A549 (cell line): Measurements from ENCODE around the gene DVL1. TPM values are rescaled to one million over a fixed set of nuclear protein-coding genes. Genes with fewer than 3 reads are reported as not detected.

Experiments used
- ATAC-seq, 2 experiments: fragments of 200-7000 bp in 1 of 2; fragments of >200 bp in 1 of 2; cut with Nextera tagmentation in 1 of 2; cut with Tn5 transposase in 1 of 2; 3 replicates each; pipeline versions ENCODE4 v1.8.0 to v1.9.1; 2018 to 2020; ENCODE audit warnings: mild to moderate bottlenecking in 1 of 2, moderate library complexity in 1 of 2
- CTCF ChIA-PET: fragments of 300-600 bp; sonication (Branson Sonifier 250); formaldehyde crosslinking; extraction: SDS; loops from one replicate; lab custom pipeline; 2021; ENCODE audit warnings: antibody characterized with exemption, inconsistent platforms; lab: Yijun Ruan, JAX
- POLR2A ChIA-PET: fragments of 350-600 bp; formaldehyde crosslinking; extraction: SDS; loops from one replicate; lab custom pipeline; 2021; ENCODE audit warnings: antibody characterized with exemption, inconsistent platforms; lab: Yijun Ruan, JAX
- DNase-seq, 2 experiments: peaks; one replicate each; pipeline versions ENCODE4 v3.0.0 to v3.0.0-alpha.2; 2011 to 2016; ENCODE audit warnings: low read depth in 1 of 2, low spot score in 1 of 2
- FAIRE-seq: peaks from 2 replicates; lab custom pipeline; 2011; peaks lifted over from hg19 to GRCh38; lab: Jason Lieb, UNC
- H3K27ac ChIP-seq, 2 experiments: fragments of >200 bp; sonication (Bioruptor Twin); formaldehyde crosslinking; 3 replicates each; pipeline ENCODE4 v1.5.1; 2016 to 2017
- H3K4me1 ChIP-seq: fragments of >200 bp; sonication (Bioruptor Twin); formaldehyde crosslinking; 3 replicates; pipeline ENCODE4 v1.6.1; 2016
- H3K4me2 ChIP-seq: fragments of >200 bp; sonication (Bioruptor Twin); formaldehyde crosslinking; 3 replicates; pipeline ENCODE4 v1.6.1; 2016
- H3K4me3 ChIP-seq: fragments of >200 bp; sonication (Bioruptor Twin); formaldehyde crosslinking; 3 replicates; pipeline ENCODE4 v1.5.1; 2016
- H3K9me3 ChIP-seq: fragments of >200 bp; sonication (Bioruptor Twin); formaldehyde crosslinking; 3 replicates; pipeline ENCODE4 v1.6.1; 2016
- CBX2 ChIP-seq: fragments of 200-600 bp; sonication (generic); IDR thresholded peaks from 2 replicates; pipeline ENCODE4 v1.6.1; 2016; ENCODE audit warnings: low read depth, mild to moderate bottlenecking, borderline replicate concordance
- CBX8 ChIP-seq: fragments of 200-600 bp; sonication (generic); IDR thresholded peaks from 2 replicates; pipeline ENCODE4 v1.6.1; 2016
- HEYL ChIP-seq: fragments of 250-450 bp; sonication (Bioruptor Pico); IDR thresholded peaks from 2 replicates; pipeline ENCODE4 v1.8.0; 2021; ENCODE audit warnings: mild to moderate bottlenecking, moderate library complexity
- MAZ ChIP-seq: fragments of 150-350 bp; IDR thresholded peaks from 2 replicates; pipeline ENCODE4 v1.6.1; 2014; ENCODE audit warnings: antibody characterized with exemption, low read depth, low read length, borderline replicate concordance
- NR3C1 ChIP-seq: fragments of >200 bp; sonication (Bioruptor Twin); formaldehyde crosslinking; IDR thresholded peaks from 3 replicates; pipeline ENCODE4 v1.6.1; 2017
- PHF8 ChIP-seq: fragments of 200-600 bp; sonication (generic); IDR thresholded peaks from 2 replicates; pipeline ENCODE4 v1.6.1; 2016; ENCODE audit warnings: low read depth, mild to moderate bottlenecking, antibody characterized with exemption, moderate library complexity, borderline replicate concordance
- POLR2A ChIP-seq: IDR thresholded peaks from 2 replicates; pipeline ENCODE4 v1.6.1; 2012; ENCODE audit warnings: mild to moderate bottlenecking, low read length
- POLR2AphosphoS2 ChIP-seq: conservative IDR thresholded peaks from 2 replicates; pipeline ENCODE4 v1.6.1; 2012; ENCODE audit warnings: low read length, improper control_type of control experiment, inconsistent platforms
- RAD21 ChIP-seq, 2 experiments: fragments of >200 bp in 1 of 2; sonication (Bioruptor Twin) in 1 of 2; formaldehyde crosslinking in 1 of 2; IDR thresholded peaks in 1 of 2; conservative IDR thresholded peaks in 1 of 2; 2 replicates in 1 of 2; 3 replicates in 1 of 2; pipeline ENCODE4 v1.6.1; 2012 to 2018; ENCODE audit warnings: inconsistent platforms in 1 of 2
- SREBF2 ChIP-seq: fragments of 450-650 bp; IDR thresholded peaks from 2 replicates; pipeline ENCODE4 v1.6.1; 2014; ENCODE audit warnings: mild to moderate bottlenecking, moderate library complexity
- TP53 ChIP-seq: fragments of 250-450 bp; sonication (Bioruptor Pico); IDR thresholded peaks from 2 replicates; pipeline ENCODE4 v1.5.0; 2021; ENCODE audit warnings: mild to moderate bottlenecking, moderate library complexity
- ZC3H11A ChIP-seq: fragments of 450-650 bp; IDR thresholded peaks from 2 replicates; pipeline ENCODE4 v1.6.1; 2014; ENCODE audit warnings: antibody characterized with exemption, mild to moderate bottlenecking
- WGBS: methylation state at CpG from one replicate; pipeline ENCODE4 v1.1.6; 2017; ENCODE audit errors: missing lambda C conversion rate; 5-methylcytosine and 5-hydroxymethylcytosine counted together
- polyA minus RNA-seq: library from RNA; depleted of rRNA, polyadenylated mRNA; stranded (reverse); fragments of >200 nt; gene quantifications from 2 replicates; pipeline ENCODE4 v1.2.3, GENCODE V29; 2011; rRNA and poly(A)+ RNA removed
- polyA plus RNA-seq, 4 experiments: library from polyadenylated mRNA; depleted of rRNA in 3 of 4; stranded (reverse); fragments of >200 nt; fragmentation: RNase III in 1 of 4; extraction: RNeasy Plus Mini Kit Qiagen cat#74134 plus additional on column Dnase treatment in 1 of 4; gene quantifications; 2 replicates in 3 of 4; 3 replicates in 1 of 4; pipeline ENCODE4 v1.2.3, GENCODE V29; 2011 to 2017
- TF ChIP-seq, protein P1 (sequence below): fragments of >200 bp; sonication (Bioruptor Twin); formaldehyde crosslinking; IDR thresholded peaks from 3 replicates; pipeline ENCODE4 v1.5.1; 2016
- TF ChIP-seq, protein P2 (sequence below): fragments of 250-450 bp; sonication (Bioruptor Pico); IDR thresholded peaks from 2 replicates; pipeline ENCODE4 v1.5.0; 2020; ENCODE audit warnings: low read depth, mild to moderate bottlenecking, moderate library complexity
- TF ChIP-seq, protein P3 (sequence below): fragments of 250-450 bp; sonication (Bioruptor Pico); IDR thresholded peaks from 2 replicates; pipeline ENCODE4 v1.5.0; 2021; ENCODE audit warnings: mild to moderate bottlenecking, moderate library complexity, borderline replicate concordance

The DVL1 gene
- polyA plus RNA-seq (2011; rRNA removed) (11.3 and 12.1 TPM in 2 replicates), polyA plus RNA-seq (2017; fragmentation: RNase III; extraction: RNeasy Plus Mini Kit Qiagen cat#74134 plus additional on column Dnase treatment) (42.7 to 48.3 TPM (median 43.9 TPM) in 3 replicates), polyA minus RNA-seq (7.5 and 13.2 TPM in 2 replicates)
- polyA plus RNA-seq (2012; cell fraction: cytosol; rRNA removed): 32.0 and 46.1 TPM in 2 replicates
- 127 and 192 TPM in 2 replicates for polyA plus RNA-seq (2012; cell fraction: nucleus; rRNA removed)

DNA sequence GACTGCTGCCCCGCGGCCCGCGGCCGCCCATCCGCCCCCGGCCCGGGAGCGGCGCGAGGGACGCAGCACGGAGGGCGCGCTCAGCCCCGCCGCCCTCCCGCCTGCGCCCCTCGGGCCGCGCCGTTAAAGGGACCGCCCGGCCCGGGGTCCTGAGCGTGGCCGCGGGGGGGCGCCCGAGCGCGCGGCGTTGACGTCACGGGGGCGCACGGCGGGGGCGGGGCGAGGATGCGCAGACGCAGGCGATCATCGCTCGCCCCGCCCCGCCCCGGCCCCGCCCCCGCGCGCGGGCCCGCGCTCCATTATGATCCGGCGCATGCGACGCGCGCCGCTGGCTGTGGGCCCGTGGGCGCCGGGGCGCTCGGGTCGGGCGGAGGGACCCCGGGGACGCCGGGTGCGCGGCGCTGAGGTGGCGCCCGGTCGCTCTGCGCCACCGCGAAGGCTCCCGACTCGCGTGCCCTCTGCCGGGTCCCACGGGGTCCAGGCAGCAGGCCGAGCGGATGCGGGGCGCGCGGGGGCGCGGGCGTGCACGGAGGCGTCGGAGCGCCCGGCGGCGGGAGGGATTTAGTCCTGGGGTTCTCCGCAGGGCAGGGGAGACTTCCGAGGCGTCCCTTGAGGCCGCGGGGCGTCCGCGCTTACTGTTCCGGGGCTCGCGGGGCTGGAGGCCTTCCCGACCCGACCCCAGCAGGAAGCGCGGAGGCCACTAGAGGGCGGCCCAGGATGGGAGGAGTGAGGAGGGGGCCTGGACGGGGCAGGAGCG, at the start of gene DVL1:
Gene DVL1 (minus strand): TSS at position 163 of the 757 bp plus-strand sequence. CDS start 353 bp downstream, outside the sequence.
- peak in 1 of 2 experiments; percentile 47 for DNase-seq
- no peaks in the 10 kb centered on the region for H3K9me3 ChIP-seq
- TF ChIP-seq RAD21 (conservative IDR thresholded peaks at IDR 0.05 in 1 of 2, IDR thresholded peaks at IDR 0.05 in 1 of 2) (peak; percentile 32 to 34; a peak in 2 of 5 replicates), CBX8 (no peak), ZC3H11A (no peak), NR3C1 (no peak), POLR2A (peak; percentile 38; the same call in 1 of the 2 replicates), CBX2 (no peak), HEYL (CRISPR knock-in tag) (no peak), MAZ (no peak), SREBF2 (no peak), POLR2AphosphoS2 (no peak), TP53 (CRISPR knock-in tag) (no peak)
- TF ChIP-seq, protein P1, sequence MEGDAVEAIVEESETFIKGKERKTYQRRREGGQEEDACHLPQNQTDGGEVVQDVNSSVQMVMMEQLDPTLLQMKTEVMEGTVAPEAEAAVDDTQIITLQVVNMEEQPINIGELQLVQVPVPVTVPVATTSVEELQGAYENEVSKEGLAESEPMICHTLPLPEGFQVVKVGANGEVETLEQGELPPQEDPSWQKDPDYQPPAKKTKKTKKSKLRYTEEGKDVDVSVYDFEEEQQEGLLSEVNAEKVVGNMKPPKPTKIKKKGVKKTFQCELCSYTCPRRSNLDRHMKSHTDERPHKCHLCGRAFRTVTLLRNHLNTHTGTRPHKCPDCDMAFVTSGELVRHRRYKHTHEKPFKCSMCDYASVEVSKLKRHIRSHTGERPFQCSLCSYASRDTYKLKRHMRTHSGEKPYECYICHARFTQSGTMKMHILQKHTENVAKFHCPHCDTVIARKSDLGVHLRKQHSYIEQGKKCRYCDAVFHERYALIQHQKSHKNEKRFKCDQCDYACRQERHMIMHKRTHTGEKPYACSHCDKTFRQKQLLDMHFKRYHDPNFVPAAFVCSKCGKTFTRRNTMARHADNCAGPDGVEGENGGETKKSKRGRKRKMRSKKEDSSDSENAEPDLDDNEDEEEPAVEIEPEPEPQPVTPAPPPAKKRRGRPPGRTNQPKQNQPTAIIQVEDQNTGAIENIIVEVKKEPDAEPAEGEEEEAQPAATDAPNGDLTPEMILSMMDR: peak; percentile 37
- TF ChIP-seq, protein P2, sequence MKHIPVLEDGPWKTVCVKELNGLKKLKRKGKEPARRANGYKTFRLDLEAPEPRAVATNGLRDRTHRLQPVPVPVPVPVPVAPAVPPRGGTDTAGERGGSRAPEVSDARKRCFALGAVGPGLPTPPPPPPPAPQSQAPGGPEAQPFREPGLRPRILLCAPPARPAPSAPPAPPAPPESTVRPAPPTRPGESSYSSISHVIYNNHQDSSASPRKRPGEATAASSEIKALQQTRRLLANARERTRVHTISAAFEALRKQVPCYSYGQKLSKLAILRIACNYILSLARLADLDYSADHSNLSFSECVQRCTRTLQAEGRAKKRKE (CRISPR knock-in tag): no peak
- H3K4me3 ChIP-seq: peak within 1 kb of the TSS; percentile 87
- no peak for FAIRE-seq
- ChIA-PET CTCF (interaction anchor here (1.5 to 7.2 kb wide), 4 partner anchors 18 to 91 kb away, joined by 3 to 73 read pairs (median 8); partner anchors contain the start of genes AURKAIP1 and TAS1R3), POLR2A (no interaction called here)
- peak within 1 kb of the TSS; percentile 99 to 100 for H3K27ac ChIP-seq
- 0 out of 6 replicates have a peak, but pooled peaks of 1 of the 2 experiments have one; percentile 11 for ATAC-seq
- H3K4me1 ChIP-seq: peaks cover 50% of the 10 kb centered on the region
- no CpG with 5 or more reads among the region's 122 CpGs for WGBS
- H3K4me2 ChIP-seq: peak within 1 kb of the TSS; percentile 97

DNA sequence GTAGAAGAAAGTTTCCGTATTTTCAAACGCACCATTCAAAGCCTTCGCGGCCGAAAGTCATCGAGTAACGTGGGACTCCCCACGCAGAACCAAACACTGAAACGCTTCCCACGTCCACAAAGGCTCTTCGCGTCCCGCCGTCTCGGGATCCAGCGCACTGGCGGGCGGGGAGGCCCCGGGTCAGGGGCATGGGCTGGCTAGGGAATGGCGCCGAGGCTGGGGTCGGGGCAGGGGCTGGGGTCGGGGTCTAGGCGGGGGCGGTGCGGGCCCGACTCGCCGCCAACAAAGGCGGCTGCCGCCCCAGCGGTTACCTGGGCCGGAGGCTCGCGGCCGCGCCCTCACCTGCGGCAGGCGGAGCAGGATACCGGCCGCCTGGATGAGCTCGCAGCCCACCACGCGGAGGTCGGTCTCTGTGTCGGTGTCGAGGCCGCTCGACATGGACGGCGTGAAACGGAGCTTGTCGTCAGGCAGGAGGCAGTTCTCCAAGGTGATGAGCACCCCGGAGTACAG, 49.5 kb upstream of the DVL1 start:
- Histone ChIP-seq H3K4me2 (peak overlapping the region; percentile 80), H3K9me3 (no peaks in the 10 kb centered on the region), H3K4me1 (peaks cover 29% of the 10 kb centered on the region), H3K27ac (peak overlapping the region; percentile 93 to 99), H3K4me3 (peak overlapping the region; percentile 96)
- DNase-seq (no peak), FAIRE-seq (no peak), ATAC-seq (peak; percentile 1 to 19; a peak in 4 of 6 replicates)
- CTCF ChIA-PET: interaction anchor here (1.0 to 3.6 kb wide), 5 partner anchors 8 to 106 kb away, joined by 3 to 14 read pairs (median 8); no protein-coding TSS in a partner anchor
- 9% methylated on average over 10 of the region's 54 CpGs for WGBS
- peak; percentile 12; the same call in 1 of the 2 replicates for TF ChIP-seq PHF8
- TF ChIP-seq, protein P3, sequence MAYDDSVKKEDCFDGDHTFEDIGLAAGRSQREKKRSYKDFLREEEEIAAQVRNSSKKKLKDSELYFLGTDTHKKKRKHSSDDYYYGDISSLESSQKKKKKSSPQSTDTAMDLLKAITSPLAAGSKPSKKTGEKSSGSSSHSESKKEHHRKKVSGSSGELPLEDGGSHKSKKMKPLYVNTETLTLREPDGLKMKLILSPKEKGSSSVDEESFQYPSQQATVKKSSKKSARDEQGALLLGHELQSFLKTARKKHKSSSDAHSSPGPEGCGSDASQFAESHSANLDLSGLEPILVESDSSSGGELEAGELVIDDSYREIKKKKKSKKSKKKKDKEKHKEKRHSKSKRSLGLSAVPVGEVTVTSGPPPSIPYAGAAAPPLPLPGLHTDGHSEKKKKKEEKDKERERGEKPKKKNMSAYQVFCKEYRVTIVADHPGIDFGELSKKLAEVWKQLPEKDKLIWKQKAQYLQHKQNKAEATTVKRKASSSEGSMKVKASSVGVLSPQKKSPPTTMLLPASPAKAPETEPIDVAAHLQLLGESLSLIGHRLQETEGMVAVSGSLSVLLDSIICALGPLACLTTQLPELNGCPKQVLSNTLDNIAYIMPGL (CRISPR knock-in tag): no peak
- POLR2A ChIA-PET: interaction anchor here (0.7 to 1.7 kb wide), 11 partner anchors 9 to 107 kb away, joined by 3 to 20 read pairs (median 3); partner anchors contain the start of gene AURKAIP1
